Measurements from ENCODE around the gene RASD2.

DNA sequence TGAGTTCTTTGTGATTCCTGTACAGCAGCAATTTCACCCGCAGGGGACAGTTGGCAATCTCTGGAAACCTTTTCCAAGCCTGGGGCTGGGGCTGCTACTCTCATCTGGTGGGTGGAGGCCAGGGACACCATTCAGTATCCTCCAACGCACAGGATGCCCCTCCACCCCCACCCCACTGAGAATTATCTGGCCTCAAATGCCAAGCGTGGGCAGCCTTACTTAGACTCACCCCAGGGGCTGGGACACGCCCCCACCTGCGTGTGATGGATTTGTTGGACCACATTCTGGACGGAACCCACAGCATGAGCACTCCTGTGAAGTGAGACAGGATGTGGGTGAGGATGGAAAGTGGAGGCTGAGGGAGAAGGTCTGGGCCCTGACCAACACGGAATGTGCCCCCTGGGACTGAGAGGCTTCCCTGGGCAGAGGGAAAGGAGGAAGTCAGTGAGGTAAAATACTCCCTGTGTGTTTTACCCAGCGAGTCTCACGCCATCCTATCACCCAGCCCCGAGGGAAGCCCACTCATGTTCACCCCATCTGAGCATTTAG lies 13.7 kb downstream of the RASD2 start:
- TF ChIP-seq, protein P1, sequence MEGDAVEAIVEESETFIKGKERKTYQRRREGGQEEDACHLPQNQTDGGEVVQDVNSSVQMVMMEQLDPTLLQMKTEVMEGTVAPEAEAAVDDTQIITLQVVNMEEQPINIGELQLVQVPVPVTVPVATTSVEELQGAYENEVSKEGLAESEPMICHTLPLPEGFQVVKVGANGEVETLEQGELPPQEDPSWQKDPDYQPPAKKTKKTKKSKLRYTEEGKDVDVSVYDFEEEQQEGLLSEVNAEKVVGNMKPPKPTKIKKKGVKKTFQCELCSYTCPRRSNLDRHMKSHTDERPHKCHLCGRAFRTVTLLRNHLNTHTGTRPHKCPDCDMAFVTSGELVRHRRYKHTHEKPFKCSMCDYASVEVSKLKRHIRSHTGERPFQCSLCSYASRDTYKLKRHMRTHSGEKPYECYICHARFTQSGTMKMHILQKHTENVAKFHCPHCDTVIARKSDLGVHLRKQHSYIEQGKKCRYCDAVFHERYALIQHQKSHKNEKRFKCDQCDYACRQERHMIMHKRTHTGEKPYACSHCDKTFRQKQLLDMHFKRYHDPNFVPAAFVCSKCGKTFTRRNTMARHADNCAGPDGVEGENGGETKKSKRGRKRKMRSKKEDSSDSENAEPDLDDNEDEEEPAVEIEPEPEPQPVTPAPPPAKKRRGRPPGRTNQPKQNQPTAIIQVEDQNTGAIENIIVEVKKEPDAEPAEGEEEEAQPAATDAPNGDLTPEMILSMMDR (IDR thresholded peaks at IDR 0.05), result no peak
- no peak for TF ChIP-seq POLR2A (IDR thresholded peaks at IDR 0.05)

Measured in transverse colon (tissue), 3 donors.